HG03064 (cell line): ENCODE data around the gene L3MBTL4.

Experiments used
- ATAC-seq: cut with Tn5 transposase; IDR thresholded peaks from one replicate; pipeline ENCODE4 v1.9.1; 2021; ENCODE audit warnings: low read depth; ENCODE audit not compliant: unreplicated experiment

L3MBTL4 gene

DNA sequence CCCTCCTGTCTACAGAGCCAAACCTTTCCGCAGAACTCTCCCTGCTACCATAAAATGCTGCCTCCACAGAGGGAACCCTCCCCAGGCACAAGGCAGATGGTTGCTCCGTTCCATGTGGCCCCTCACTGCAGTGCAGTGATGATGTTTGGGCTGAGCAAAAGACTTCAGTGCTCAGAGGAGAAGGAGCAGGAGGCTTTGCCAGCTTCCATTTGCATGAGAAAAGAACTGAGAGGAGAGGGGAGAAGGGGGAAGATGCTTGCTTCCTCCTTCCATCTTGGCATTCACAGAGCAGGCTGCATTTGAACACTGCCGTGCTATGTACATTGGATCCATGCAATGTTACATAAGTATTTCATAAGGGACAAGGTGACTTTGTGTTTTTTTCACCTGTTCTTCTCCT lies 472.8 kb downstream of the L3MBTL4 start:
- no peak for ATAC-seq

DNA sequence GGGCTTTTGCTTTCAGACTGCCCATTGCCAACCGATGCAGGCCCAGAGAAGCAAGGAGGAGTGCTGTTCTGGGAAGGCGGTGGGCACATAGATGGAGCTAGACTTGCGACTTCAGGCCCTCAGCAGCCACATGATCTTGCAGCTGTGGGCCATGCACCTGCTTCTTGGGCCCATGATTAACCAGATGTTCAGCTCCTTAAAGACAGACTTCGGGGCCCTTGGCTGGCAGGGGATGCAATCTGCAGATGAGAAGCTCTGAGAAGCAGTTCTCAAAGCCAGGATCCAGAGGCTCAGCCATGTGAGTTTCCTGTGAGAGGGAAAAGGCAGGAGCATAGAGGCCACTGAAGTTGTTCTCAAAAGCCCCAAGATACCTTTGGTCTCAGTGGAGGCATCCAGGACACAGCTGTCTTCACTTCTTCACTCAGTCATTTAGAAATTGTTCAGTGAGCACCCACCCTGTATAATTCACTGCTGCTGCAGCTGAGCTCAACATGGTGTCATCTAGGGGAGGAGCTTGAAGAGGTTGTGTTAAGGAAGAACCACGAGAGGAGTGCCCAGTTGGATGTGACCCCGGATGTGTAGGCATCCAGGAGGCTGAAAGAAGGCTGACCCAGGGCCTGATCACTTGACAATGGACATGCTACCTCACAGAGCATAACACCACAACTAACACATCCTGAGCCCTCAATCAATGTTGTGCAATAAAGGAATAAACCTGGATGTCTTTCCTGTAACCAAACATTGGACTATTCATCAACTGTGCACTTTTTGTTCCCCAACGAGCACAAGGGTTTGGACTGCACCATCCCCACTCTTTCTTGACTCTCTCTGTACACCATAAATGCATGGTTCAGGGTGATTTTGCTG lies 474.7 kb downstream of the L3MBTL4 start:
- ATAC-seq: no peak

GRCh38 chr18:5937795-5938194 lies 476.9 kb downstream of the L3MBTL4 start:
- ATAC-seq: no peak

DNA sequence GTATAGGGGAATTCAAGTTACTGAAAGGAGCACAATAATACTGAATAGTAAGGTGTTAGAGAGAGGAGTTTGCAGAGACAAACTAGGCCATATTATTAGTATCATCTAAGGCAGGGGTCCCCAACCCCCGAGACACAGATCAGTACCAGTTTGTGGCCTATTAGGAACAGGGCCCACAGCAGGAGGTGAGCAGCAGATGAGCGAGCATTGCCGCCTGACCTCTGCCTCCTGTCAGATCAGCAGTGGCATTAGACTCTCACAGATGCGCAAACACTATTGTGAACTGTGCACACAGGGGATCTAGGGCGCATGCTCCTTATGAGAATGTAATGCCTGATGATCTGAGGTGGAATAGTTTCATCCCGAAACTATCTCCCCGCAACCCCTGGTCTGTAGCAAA lies 477.6 kb downstream of the L3MBTL4 start:
- ATAC-seq: no peak

- no peak for ATAC-seq
These were observed 483.9 kb downstream of the L3MBTL4 start for GRCh38 chr18:5930789-5931188.

DNA sequence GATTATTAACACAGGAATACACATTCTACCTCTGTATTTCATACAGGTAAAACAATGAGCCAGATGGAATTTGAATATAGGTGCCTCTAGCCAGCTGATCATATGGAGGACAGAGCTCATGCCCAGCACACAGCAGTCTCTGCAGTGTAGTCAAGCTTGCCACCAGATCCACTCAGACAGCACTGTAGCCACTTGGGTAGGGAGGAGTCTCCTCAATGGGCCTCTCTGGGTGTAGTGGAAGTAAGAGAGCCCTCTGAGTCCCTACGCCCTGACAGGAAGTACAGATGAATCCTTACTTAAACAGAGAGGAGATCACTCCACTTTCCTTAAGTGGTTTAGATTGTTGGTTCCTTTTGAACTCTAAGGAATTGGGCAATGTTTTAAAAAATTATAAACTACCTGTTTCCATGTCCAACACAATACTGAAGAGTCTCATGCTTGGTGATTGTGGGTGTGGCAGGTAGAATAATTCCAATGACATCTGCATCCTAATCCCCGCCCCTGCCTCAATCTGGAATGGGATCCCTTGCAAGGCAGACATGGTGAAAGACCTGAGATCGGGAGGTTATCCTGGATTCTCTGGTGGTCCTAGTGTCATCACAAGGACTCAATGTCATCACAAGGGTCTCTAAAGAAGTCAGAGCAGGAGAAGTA lies 496.4 kb downstream of the L3MBTL4 start:
- no peak for ATAC-seq

- ATAC-seq: no peak
These were observed 499.8 kb downstream of the L3MBTL4 start for GRCh38 chr18:5914951-5915350.

DNA sequence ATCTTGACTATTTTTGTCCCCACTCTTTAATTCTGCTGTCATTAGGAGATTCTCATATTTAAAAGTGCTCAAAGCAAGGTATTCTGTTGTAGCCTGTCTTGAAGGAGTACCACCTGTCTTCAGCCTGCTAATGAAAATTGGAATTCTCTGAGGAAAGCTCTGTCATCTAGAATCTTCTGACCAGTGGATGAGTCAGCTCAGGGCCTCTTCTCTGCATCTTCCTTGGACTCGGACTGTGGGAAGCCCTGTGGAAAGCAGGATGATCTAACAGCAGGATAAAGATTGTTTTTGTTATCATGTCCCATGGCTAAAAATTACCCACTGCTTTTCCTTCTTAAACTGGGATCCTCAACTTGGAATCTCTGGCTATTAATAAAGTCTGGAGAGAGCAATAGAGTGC lies 500.7 kb downstream of the L3MBTL4 start:
- ATAC-seq: no peak

- ATAC-seq: no peak
These were observed 502.1 kb downstream of the L3MBTL4 start for GRCh38 chr18:5912566-5912965.

DNA sequence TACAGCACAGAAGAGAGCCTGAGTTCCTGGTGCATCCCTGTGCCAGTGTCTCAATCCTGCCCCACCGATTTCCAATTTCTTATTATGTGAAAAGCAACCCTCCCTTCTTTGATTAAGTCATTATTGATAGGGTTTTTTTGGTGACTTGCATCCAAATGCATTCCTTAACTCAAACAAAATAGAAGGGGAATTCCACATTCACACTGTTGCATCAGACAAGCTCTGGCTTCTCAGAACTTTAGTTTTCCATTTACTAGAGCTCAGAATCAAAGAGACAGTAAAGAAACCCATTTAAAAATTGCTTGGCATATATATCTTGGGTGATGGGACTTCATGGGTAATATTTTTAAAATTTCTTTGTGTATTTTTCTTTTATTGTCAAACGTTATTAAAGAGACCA lies 505.6 kb downstream of the L3MBTL4 start:
- ATAC-seq: no peak
